SHP77 treated with DMSO at 0.1 percent for 48 hours (cell line): ENCODE results near the gene PLEKHA6.
"Not testable (repeated sequence)": the region's sequence is repeated elsewhere in the genome, so short reads cannot be mapped to it uniquely, and the experiment has no call there.

ENCODE experiments used
- DNase-seq: peaks from one replicate; lab custom pipeline; 2025; lab: John Stamatoyannopoulos, UW

Gene PLEKHA6

GRCh38 chr1:204237515-204237914 is 122.2 kb downstream of the PLEKHA6 start:
- not testable (repeated sequence) for DNase-seq

- no peak for DNase-seq
These were observed 127.2 kb downstream of the PLEKHA6 start for GRCh38 chr1:204232526-204232925.

- no peak for DNase-seq
These were observed 129.5 kb downstream of the PLEKHA6 start for GRCh38 chr1:204230211-204230610.

GRCh38 chr1:204228896-204229295 is 130.8 kb downstream of the PLEKHA6 start:
- DNase-seq, result no peak

GRCh38 chr1:204227996-204228785 is 131.5 kb downstream of the PLEKHA6 start:
- no peak for DNase-seq

- no peak for DNase-seq
These were observed 132.4 kb downstream of the PLEKHA6 start for GRCh38 chr1:204227351-204227750.

- DNase-seq, result no peak
These were observed 133.6 kb downstream of the PLEKHA6 start for GRCh38 chr1:204225841-204226735.

GRCh38 chr1:204224655-204225054 is 135.1 kb downstream of the PLEKHA6 start:
- DNase-seq, result no peak

- no peak for DNase-seq
These were observed 136.4 kb downstream of the PLEKHA6 start for GRCh38 chr1:204223129-204223860.

GRCh38 chr1:204222764-204223055 is 137.0 kb downstream of the PLEKHA6 start:
- DNase-seq, result no peak

GRCh38 chr1:204222006-204222763 is 137.5 kb downstream of the PLEKHA6 start:
- DNase-seq, result no peak

GRCh38 chr1:204221271-204221670 is 138.5 kb downstream of the PLEKHA6 start:
- DNase-seq, result no peak

GRCh38 chr1:204219971-204220616 is 139.6 kb downstream of the PLEKHA6 start:
- no peak for DNase-seq

GRCh38 chr1:204218552-204218951 is 141.2 kb downstream of the PLEKHA6 start:
- no peak for DNase-seq

GRCh38 chr1:204217648-204218000 is 142.1 kb downstream of the PLEKHA6 start:
- no peak for DNase-seq

GRCh38 chr1:204216880-204217647 is 142.7 kb downstream of the PLEKHA6 start:
- DNase-seq, result no peak

GRCh38 chr1:204216236-204216635 is 143.5 kb downstream of the PLEKHA6 start:
- no peak for DNase-seq

- no peak for DNase-seq
These were observed 145.8 kb downstream of the PLEKHA6 start, which contains the start of gene GOLT1A for GRCh38 chr1:204213668-204214662. Gene GOLT1A (minus strand): TSS chr1:204213988. CDS start chr1:204213906, 82 bp downstream.

GRCh38 chr1:204212715-204213114 is 147.0 kb downstream of the PLEKHA6 start:
- no peak for DNase-seq
